PFSK-1 (cell line): ENCODE data around the gene SRPK2.

ENCODE experiments used
- FOXP2 ChIP-seq: optimal IDR thresholded peaks from 2 replicates; pipeline ENCODE3; 2011; ENCODE audit warnings: borderline replicate concordance, control low read depth, inconsistent platforms; ENCODE audit not compliant: insufficient read depth; ENCODE audit errors: extremely low read length, extremely low read depth
- POLR2AphosphoS5 ChIP-seq: IDR thresholded peaks from 2 replicates; pipeline ENCODE4 v1.6.1; 2012; ENCODE audit warnings: low read depth, mild to moderate bottlenecking, control low read depth, low read length, moderate library complexity
- SIN3A ChIP-seq: IDR thresholded peaks from 2 replicates; pipeline ENCODE4 v1.6.1; 2012; ENCODE audit warnings: mild to moderate bottlenecking, low read length, moderate library complexity, borderline replicate concordance; ENCODE audit not compliant: insufficient read depth
- TAF1 ChIP-seq: IDR thresholded peaks from 2 replicates; pipeline ENCODE4 v1.6.1; 2012; ENCODE audit warnings: low read length, control low read depth, borderline replicate concordance; ENCODE audit not compliant: insufficient read depth
- TF ChIP-seq, protein P1 (sequence below), 2 experiments: IDR thresholded peaks; 2 replicates each; pipeline versions ENCODE4 v1.6.1 to v1.8.0; 2011 to 2012; ENCODE audit warnings: low read depth in 2 of 2, low read length in 2 of 2, control low read depth in 1 of 2, inconsistent platforms in 1 of 2, mild to moderate bottlenecking in 1 of 2, moderate library complexity in 1 of 2; ENCODE audit not compliant: insufficient read depth in 1 of 2

SRPK2 gene

DNA sequence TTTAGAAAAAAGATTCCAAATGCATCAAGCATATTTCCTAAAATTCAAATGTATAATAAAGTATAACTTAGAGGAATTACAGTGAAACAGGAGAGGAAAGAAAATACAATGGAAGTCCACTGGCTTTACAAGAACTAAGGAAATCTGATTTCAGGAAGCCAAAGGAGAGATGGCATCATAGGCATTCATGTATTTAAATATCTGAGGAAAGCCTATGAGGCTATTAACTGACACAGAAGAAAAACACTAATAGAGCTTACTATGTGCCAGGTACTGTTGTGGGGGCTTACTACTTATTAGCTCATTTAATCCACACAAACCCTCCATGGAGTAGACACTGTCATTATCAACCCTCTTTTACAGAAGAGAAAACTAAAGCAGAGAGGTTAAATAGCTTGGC, 92.2 kb downstream of the SRPK2 start:
- no peak for TF ChIP-seq TAF1
- TF ChIP-seq, protein P1, sequence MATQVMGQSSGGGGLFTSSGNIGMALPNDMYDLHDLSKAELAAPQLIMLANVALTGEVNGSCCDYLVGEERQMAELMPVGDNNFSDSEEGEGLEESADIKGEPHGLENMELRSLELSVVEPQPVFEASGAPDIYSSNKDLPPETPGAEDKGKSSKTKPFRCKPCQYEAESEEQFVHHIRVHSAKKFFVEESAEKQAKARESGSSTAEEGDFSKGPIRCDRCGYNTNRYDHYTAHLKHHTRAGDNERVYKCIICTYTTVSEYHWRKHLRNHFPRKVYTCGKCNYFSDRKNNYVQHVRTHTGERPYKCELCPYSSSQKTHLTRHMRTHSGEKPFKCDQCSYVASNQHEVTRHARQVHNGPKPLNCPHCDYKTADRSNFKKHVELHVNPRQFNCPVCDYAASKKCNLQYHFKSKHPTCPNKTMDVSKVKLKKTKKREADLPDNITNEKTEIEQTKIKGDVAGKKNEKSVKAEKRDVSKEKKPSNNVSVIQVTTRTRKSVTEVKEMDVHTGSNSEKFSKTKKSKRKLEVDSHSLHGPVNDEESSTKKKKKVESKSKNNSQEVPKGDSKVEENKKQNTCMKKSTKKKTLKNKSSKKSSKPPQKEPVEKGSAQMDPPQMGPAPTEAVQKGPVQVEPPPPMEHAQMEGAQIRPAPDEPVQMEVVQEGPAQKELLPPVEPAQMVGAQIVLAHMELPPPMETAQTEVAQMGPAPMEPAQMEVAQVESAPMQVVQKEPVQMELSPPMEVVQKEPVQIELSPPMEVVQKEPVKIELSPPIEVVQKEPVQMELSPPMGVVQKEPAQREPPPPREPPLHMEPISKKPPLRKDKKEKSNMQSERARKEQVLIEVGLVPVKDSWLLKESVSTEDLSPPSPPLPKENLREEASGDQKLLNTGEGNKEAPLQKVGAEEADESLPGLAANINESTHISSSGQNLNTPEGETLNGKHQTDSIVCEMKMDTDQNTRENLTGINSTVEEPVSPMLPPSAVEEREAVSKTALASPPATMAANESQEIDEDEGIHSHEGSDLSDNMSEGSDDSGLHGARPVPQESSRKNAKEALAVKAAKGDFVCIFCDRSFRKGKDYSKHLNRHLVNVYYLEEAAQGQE (IDR thresholded peaks at IDR 0.05; ENCODE audit: insufficient read depth in 1 of 2, low read depth in 2 of 2, low read length in 2 of 2): no peak
- TF ChIP-seq POLR2AphosphoS5: no peak
- TF ChIP-seq SIN3A: no peak
- no peak for TF ChIP-seq FOXP2

DNA sequence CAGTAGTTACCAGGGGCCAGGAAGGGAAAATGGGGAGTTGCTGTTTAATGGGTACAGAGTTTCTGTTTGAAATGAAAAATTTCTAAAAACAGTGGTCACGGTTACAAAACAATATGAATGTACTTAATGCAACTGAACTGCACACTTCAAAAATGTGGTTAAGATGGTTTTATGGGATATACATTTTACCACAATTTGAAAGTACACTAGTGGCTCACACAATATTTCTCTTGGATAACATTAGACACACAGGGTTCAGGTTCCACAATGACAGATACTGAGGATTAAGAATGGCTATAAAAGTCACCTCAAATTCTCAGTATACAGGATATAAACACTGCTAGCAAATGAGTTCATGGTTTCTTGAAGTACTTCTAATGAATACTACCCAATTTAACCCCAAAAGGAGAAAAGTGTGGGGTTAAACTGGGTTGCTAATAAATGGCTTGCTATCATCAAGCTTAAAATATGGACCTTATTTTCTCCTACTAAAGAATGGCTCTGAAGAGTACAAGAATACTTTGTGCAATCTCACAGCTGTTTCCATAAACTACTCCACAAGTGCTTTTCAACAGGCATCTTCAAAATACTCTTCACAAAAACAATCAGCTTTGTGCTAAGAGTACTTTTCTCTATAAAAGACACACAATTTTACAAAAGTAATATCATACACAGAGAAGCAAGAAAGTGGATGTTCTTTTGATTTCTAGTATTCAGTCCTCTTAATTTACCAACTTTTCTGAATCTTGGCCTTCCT, 92.9 kb downstream of the SRPK2 start:
- TF ChIP-seq SIN3A (no peak), TAF1 (no peak)

DNA sequence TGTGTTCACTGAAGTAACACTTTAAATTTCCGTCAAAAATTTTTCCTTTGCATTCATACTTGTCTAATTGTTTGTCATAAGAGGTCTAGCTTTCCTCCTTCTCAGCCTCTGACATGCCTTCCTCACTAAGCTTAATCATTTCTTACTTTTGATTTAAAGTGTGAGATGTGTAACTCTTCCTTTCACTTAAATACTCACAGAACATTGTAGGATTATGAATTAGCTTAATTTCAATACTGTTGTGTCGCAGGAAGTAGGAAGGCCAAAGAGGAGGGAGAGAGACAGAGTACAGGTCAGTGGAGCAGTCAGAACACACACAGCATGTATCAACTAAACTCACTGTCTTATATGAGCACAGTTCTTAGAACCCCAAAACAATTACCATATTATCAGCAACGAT, 99.0 kb downstream of the SRPK2 start:
- no peak for TF ChIP-seq TAF1
- TF ChIP-seq FOXP2: no peak
- no peak for TF ChIP-seq SIN3A
- TF ChIP-seq POLR2AphosphoS5: no peak
- TF ChIP-seq, protein P1 (IDR thresholded peaks at IDR 0.05; ENCODE audit: insufficient read depth in 1 of 2, low read depth in 2 of 2, low read length in 2 of 2): no peak

DNA sequence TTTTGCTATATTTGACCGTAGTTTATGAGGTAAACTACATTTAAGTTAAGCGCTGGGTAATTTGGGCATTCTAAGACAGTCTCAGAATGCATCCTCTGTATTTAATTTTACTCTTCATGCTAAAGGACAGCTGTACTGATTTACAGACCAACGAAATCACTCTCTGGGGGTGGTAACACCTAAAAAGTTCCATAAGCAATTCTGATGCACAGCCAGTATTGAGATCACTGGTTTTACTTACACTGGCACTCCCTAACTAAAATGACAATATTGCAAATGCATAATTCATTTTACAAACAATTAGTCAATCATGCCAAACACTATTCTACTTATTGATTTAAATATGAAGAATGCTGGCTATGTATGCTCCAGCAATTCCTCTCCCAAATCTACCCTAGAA, 102.3 kb downstream of the SRPK2 start:
- no peak for TF ChIP-seq TAF1
- TF ChIP-seq, protein P1 (IDR thresholded peaks at IDR 0.05; ENCODE audit: insufficient read depth in 1 of 2, low read depth in 2 of 2, low read length in 2 of 2): no peak

DNA sequence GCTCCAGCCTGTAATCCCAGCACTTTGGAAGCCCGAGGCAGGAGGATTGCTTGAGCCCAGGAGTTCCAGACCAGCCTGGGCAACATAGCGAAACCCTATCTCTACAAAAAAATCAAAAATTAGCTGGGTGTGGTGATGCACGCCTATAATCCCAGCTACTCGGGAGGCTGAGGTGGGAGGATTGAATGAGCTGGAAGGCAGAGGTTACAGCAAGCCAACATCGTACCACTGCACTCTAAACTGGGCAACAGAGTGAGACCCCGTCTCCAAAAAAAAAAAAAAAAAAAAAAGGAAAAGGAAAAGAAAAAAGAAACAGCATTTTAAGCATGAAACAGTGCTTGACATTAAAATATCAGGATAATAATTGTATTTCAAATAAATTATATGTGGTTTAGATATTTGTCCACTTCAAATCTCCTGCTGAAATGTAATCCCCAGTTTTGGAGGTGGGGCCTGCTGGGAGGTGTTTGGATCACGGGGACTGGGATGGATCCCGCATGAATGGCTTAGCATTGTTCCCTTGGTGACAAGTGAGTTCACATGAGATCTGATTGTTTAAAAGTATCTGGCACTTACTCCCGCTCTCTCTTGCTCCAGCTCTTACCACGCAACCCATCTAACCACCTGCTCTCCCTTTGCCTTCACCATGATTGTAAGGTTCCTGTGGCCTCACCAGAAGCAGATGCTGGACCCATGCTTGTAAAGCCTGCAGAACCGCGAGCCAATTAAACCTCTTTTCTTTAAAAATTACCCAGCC, 103.4 kb downstream of the SRPK2 start:
- no peak for TF ChIP-seq FOXP2
- no peak for TF ChIP-seq POLR2AphosphoS5
- no peak for TF ChIP-seq TAF1
- no peak for TF ChIP-seq SIN3A
- TF ChIP-seq, protein P1 (IDR thresholded peaks at IDR 0.05; ENCODE audit: insufficient read depth in 1 of 2, low read depth in 2 of 2, low read length in 2 of 2): no peak
